Breast epithelium (tissue), 4 donors: ENCODE results near the gene PRPH2. TPM values are rescaled to one million over a fixed set of nuclear protein-coding genes. Genes with fewer than 3 reads are reported as not detected.
"Not testable (repeated sequence)": the region's sequence is repeated elsewhere in the genome, so short reads cannot be mapped to it uniquely, and the experiment has no call there.

ENCODE experiments used
- DNase-seq, 2 donors: peaks; one replicate each; pipeline ENCODE4 v3.0.0-alpha.2; 2019; ENCODE audit warnings: low spot score in 2 of 2
- H3K27ac ChIP-seq, 2 donors: fragments of 200-600 bp; sonication (generic) in 1 of 2; one replicate each; pipeline ENCODE4 v1.5.1; 2016 to 2019; ENCODE audit warnings: mild to moderate bottlenecking in 1 of 2
- H3K27me3 ChIP-seq, 2 donors: fragments of 200-600 bp; sonication (generic) in 1 of 2; one replicate each; pipeline versions ENCODE4 v1.5.1 to v1.6.0; 2017 to 2019; ENCODE audit warnings: control low read depth in 1 of 2, mild to moderate bottlenecking in 1 of 2
- H3K36me3 ChIP-seq: fragments of 200-600 bp; one replicate; pipeline ENCODE4 v1.5.1; 2019
- H3K4me1 ChIP-seq, 2 donors: fragments of 200-600 bp; sonication (generic); one replicate each; pipeline ENCODE4 v1.5.1; 2016 to 2019; ENCODE audit warnings: control low read depth in 1 of 2
- H3K4me3 ChIP-seq, 3 donors: fragments of 200-600 bp; sonication (generic); 1 replicate in 2 of 3; 2 replicates in 1 of 3; pipeline ENCODE4 v1.5.1; 2016 to 2019; ENCODE audit warnings: mild to moderate bottlenecking in 3 of 3, moderate library complexity in 2 of 3
- H3K9me3 ChIP-seq, 2 donors: fragments of 200-600 bp; sonication (generic) in 1 of 2; one replicate each; pipeline ENCODE4 v1.5.1; 2016 to 2019; ENCODE audit warnings: control low read depth in 1 of 2
- POLR2A ChIP-seq: fragments of 450-650 bp; IDR thresholded peaks from one replicate; pipeline ENCODE4 v1.6.1; 2016; ENCODE audit warnings: antibody characterized with exemption, mild to moderate bottlenecking, moderate library complexity
- POLR2AphosphoS5 ChIP-seq, 3 donors: sonication (generic); formaldehyde crosslinking; IDR thresholded peaks; one replicate each; pipeline ENCODE4 v1.6.1; 2017; ENCODE audit warnings: antibody characterized with exemption in 3 of 3
- intact Hi-C: fragments of 100-400 bp; cut with DNase I; formaldehyde crosslinking; loops from one replicate; pipeline ENCODE4 v1.15.1; 2023; ENCODE audit warnings: low total_unique reads
- total RNA-seq, 3 donors: library from RNA; depleted of rRNA; stranded (reverse); fragments of >200 nt; gene quantifications; one replicate each; pipeline ENCODE4 v1.1.0, GENCODE V29; 2016
- TF ChIP-seq, protein P1 (sequence below), 3 donors: fragments of 450-650 bp; IDR thresholded peaks; one replicate each; pipeline ENCODE4 v1.5.1; 2016 to 2017; ENCODE audit warnings: antibody characterized with exemption in 3 of 3, mild to moderate bottlenecking in 3 of 3, moderate library complexity in 3 of 3

Gene PRPH2
- total RNA-seq, 3 donors from 2014 or later, result 0.32 to 0.59 TPM; not detected in 1

DNA sequence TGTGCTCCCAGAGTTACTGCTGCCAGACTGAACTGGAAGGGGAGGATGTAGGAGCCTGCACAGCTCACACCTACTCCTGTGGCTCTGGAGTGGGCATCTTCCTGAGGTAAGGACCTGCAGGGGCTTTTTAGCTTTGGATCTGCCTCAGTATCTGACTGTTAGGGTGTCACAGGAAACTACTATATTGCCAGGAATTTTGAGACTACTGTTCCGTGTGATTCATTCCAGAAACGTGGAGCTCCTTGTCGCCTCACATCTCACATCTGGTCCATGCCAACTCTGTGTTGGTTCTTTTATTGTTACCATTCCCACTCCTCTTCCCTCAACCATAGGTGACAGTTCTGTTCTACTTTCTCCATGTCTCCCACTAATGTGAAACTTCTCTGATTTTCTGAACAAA is 34.1 kb downstream of the PRPH2 start:
- no peak for DNase-seq
- Histone ChIP-seq H3K9me3 (no peaks in the 10 kb centered on the region), H3K36me3 (peaks cover 7% of the 10 kb centered on the region), H3K27me3 (no peaks in the 10 kb centered on the region), H3K4me3 (no peak overlapping the region), H3K4me1 (peaks cover 0 to 23% of the 10 kb centered on the region in 2 donors), H3K27ac (no peak overlapping the region)
- intact Hi-C loops, result no loop called here
- TF ChIP-seq, protein P1, sequence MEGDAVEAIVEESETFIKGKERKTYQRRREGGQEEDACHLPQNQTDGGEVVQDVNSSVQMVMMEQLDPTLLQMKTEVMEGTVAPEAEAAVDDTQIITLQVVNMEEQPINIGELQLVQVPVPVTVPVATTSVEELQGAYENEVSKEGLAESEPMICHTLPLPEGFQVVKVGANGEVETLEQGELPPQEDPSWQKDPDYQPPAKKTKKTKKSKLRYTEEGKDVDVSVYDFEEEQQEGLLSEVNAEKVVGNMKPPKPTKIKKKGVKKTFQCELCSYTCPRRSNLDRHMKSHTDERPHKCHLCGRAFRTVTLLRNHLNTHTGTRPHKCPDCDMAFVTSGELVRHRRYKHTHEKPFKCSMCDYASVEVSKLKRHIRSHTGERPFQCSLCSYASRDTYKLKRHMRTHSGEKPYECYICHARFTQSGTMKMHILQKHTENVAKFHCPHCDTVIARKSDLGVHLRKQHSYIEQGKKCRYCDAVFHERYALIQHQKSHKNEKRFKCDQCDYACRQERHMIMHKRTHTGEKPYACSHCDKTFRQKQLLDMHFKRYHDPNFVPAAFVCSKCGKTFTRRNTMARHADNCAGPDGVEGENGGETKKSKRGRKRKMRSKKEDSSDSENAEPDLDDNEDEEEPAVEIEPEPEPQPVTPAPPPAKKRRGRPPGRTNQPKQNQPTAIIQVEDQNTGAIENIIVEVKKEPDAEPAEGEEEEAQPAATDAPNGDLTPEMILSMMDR (IDR thresholded peaks at IDR 0.05), result no peak
- TF ChIP-seq POLR2AphosphoS5 (IDR thresholded peaks at IDR 0.05) (no peak), POLR2A (no peak)

DNA sequence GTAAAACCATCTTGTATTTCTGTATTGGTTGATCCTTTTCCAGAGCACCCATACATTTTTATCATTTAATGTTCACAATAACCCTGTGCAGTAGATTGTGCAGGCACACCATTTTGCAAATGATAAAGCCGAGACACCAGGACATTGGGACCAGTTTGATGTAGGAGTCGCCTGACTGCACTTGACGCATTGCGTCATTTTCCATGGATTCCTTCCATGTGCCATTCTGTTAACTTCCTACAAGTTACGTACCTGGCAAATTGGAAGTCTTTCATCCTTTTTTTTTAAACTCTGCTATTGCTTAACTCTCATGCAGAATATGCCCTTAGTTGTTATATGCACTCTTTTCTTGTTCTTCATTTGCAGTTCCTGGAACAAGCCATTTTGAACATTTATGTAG is 43.0 kb downstream of the PRPH2 start:
- no peaks in the 10 kb centered on the region for H3K9me3 ChIP-seq
- no peak overlapping the region for H3K27ac ChIP-seq
- H3K36me3 ChIP-seq, result peaks cover 14% of the 10 kb centered on the region
- DNase-seq, result no peak
- TF ChIP-seq, protein P1 (IDR thresholded peaks at IDR 0.05), result no peak
- TF ChIP-seq POLR2A, result no peak
- TF ChIP-seq POLR2AphosphoS5 (IDR thresholded peaks at IDR 0.05), result no peak
- no peaks in the 10 kb centered on the region for H3K27me3 ChIP-seq
- H3K4me3 ChIP-seq, result no peak overlapping the region
- intact Hi-C loops, result no loop called here
- H3K4me1 ChIP-seq, result no peaks in the 10 kb centered on the region

DNA sequence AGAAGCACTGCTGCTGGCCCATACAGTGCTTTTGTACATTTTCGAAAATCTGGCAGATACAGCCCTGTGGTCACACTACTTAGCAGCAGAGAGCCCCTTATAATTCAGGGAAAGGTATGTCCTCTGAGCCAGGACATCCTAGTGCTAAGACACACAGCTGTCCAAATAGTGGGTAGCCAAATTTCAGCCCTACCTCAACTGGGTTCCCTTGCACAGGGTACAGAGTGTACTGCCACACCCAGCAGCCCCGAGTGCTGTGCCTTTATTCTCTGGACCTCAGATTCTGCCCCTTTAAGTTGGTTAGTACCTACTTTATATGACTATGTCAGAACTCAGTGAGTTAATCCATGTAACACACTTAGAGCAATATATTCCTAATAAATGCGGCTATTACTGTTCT is 47.6 kb downstream of the PRPH2 start:
- TF ChIP-seq, protein P1 (IDR thresholded peaks at IDR 0.05), result no peak
- no peak for TF ChIP-seq POLR2A
- no peak for TF ChIP-seq POLR2AphosphoS5 (IDR thresholded peaks at IDR 0.05)
- no peak for DNase-seq
- no peaks in the 10 kb centered on the region for H3K4me1 ChIP-seq

DNA sequence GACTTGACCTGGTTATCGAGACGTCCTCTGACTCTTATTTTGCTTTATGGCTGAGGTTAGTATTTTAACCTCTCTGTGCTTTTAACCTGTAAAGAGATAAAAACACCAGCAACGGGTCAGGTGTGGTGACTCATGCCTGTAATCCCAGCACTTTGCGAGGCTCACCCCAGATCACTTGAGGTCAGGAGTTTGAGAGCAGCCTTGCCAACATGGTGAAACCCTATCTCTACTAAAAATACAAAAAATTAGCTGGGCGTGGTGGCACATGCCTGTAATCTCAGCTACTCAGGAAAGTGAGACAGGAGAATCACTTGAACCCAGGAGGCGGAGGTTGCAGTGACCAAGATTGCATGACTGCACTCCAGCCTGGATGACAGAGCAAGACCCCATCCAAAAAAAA is 48.0 kb downstream of the PRPH2 start:
- not testable (repeated sequence) for DNase-seq, H3K4me1 ChIP-seq, H3K27ac ChIP-seq

More for the DNA sequence above, 47.6 kb downstream of the PRPH2 start:
- Histone ChIP-seq H3K27me3 (no peaks in the 10 kb centered on the region), H3K36me3 (peaks cover 16% of the 10 kb centered on the region), H3K9me3 (no peaks in the 10 kb centered on the region), H3K4me3 (no peak overlapping the region), H3K27ac (no peak overlapping the region)
- intact Hi-C loops, result no loop called here

DNA sequence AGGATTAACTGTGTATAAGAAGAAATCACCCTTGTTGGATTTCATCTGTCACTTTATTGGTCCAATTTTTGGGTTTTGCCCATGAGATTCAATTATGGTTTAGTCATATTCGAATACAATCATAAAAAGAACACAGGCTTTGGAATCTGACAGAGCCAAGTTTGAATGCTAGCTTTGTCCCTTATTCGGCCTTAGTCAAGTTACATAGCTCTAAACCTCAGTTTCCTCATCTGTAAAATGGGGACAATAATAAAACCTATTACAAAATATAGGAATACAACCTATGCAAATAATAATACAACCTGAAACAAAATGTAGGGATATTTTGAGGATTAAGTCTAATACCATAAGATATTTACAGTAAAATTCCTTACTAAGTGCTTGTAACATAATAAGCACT is 57.7 kb downstream of the PRPH2 start:
- intact Hi-C loops, result no loop called here
- Histone ChIP-seq H3K4me3 (no peak overlapping the region), H3K27me3 (no peaks in the 10 kb centered on the region), H3K27ac (no peak overlapping the region), H3K4me1 (no peaks in the 10 kb centered on the region), H3K36me3 (peaks cover 6% of the 10 kb centered on the region), H3K9me3 (no peaks in the 10 kb centered on the region)
- DNase-seq, result no peak
- TF ChIP-seq POLR2AphosphoS5 (IDR thresholded peaks at IDR 0.05) (no peak), POLR2A (no peak)
- TF ChIP-seq, protein P1 (IDR thresholded peaks at IDR 0.05), result no peak

More for the DNA sequence above, 48.0 kb downstream of the PRPH2 start:
- peaks cover 19% of the 10 kb centered on the region for H3K36me3 ChIP-seq
- H3K4me3 ChIP-seq, H3K27me3 ChIP-seq, intact Hi-C loops, H3K9me3 ChIP-seq: not testable (repeated sequence)
